Measurements from ENCODE around the gene YDJC. TPM values are rescaled to one million over a fixed set of nuclear protein-coding genes. Genes with fewer than 3 reads are reported as not detected.
A peak's percentile ranks its signal among the peaks of the same experiment; 100 is the strongest.

YDJC gene
- total RNA-seq, 1 donor: 25.0 TPM

GRCh38 chr22:21666786-21667185, 37.0 kb upstream of the YDJC start:
- Histone ChIP-seq H3K27ac (ENCODE audit: low read depth, low read length) (no peak overlapping the region), H3K27me3 (ENCODE audit: insufficient read depth, low read length) (no peaks in the 10 kb centered on the region), H4K20me1 (ENCODE audit: insufficient read depth, low read length) (no peaks in the 10 kb centered on the region), H3K9me3 (ENCODE audit: low read depth, low read length) (no peaks in the 10 kb centered on the region), H3K4me2 (ENCODE audit: insufficient read depth, low read length) (peak overlapping the region; percentile 96), H3K79me2 (ENCODE audit: insufficient read depth, low read length) (peaks cover 39% of the 10 kb centered on the region), H3K4me3 (ENCODE audit: insufficient read depth, low read length) (peak overlapping the region; percentile 98), H3K36me3 (ENCODE audit: insufficient read depth, low read length) (peaks cover 17% of the 10 kb centered on the region), H3K4me1 (ENCODE audit: insufficient read depth, low read length) (peaks cover 4% of the 10 kb centered on the region), H2AFZ (ENCODE audit: low read length) (no peak overlapping the region)
- DNase-seq (ENCODE audit: insufficient read length, low spot score, missing footprints): peak; percentile 47
- no peak for TF ChIP-seq CTCF (IDR thresholded peaks at IDR 0.05; ENCODE audit: extremely low read depth, low read depth, low read length)

GRCh38 chr22:21665047-21665851, 35.4 kb upstream of the YDJC start:
- H3K4me1 ChIP-seq (ENCODE audit: insufficient read depth, low read length): peaks cover 4% of the 10 kb centered on the region
- peak overlapping the region; percentile 90 for H3K27ac ChIP-seq (ENCODE audit: low read depth, low read length)
- H3K36me3 ChIP-seq (ENCODE audit: insufficient read depth, low read length): peaks cover 2% of the 10 kb centered on the region
- H4K20me1 ChIP-seq (ENCODE audit: insufficient read depth, low read length): no peaks in the 10 kb centered on the region
- H3K27me3 ChIP-seq (ENCODE audit: insufficient read depth, low read length): peaks cover 8% of the 10 kb centered on the region
- H3K4me2 ChIP-seq (ENCODE audit: insufficient read depth, low read length): peak overlapping the region; percentile 96
- peak; percentile 18 for DNase-seq (ENCODE audit: insufficient read length, low spot score, missing footprints)
- no peaks in the 10 kb centered on the region for H3K9me3 ChIP-seq (ENCODE audit: low read depth, low read length)
- H3K4me3 ChIP-seq (ENCODE audit: insufficient read depth, low read length): peak overlapping the region; percentile 98
- H2AFZ ChIP-seq (ENCODE audit: low read length): peak overlapping the region; percentile 99
- H3K79me2 ChIP-seq (ENCODE audit: insufficient read depth, low read length): peaks cover 32% of the 10 kb centered on the region
- TF ChIP-seq CTCF (IDR thresholded peaks at IDR 0.05; ENCODE audit: extremely low read depth, low read depth, low read length): no peak

- Histone ChIP-seq H3K36me3 (ENCODE audit: insufficient read depth, low read length) (no peaks in the 10 kb centered on the region), H3K27me3 (ENCODE audit: insufficient read depth, low read length) (peaks cover 8% of the 10 kb centered on the region), H3K9me3 (ENCODE audit: low read depth, low read length) (no peaks in the 10 kb centered on the region), H2AFZ (ENCODE audit: low read length) (no peak overlapping the region), H4K20me1 (ENCODE audit: insufficient read depth, low read length) (no peaks in the 10 kb centered on the region), H3K79me2 (ENCODE audit: insufficient read depth, low read length) (peaks cover 22% of the 10 kb centered on the region), H3K27ac (ENCODE audit: low read depth, low read length) (no peak overlapping the region), H3K4me2 (ENCODE audit: insufficient read depth, low read length) (no peak overlapping the region), H3K4me3 (ENCODE audit: insufficient read depth, low read length) (no peak overlapping the region), H3K4me1 (ENCODE audit: insufficient read depth, low read length) (peaks cover 4% of the 10 kb centered on the region)
- peak; percentile 53 for DNase-seq (ENCODE audit: insufficient read length, low spot score, missing footprints)
- no peak for TF ChIP-seq CTCF (IDR thresholded peaks at IDR 0.05; ENCODE audit: extremely low read depth, low read depth, low read length)
These were observed 33.9 kb upstream of the YDJC start for GRCh38 chr22:21663738-21664137.

GRCh38 chr22:21661991-21662390, 32.2 kb upstream of the YDJC start:
- Histone ChIP-seq H3K27ac (ENCODE audit: low read depth, low read length) (no peak overlapping the region), H3K4me2 (ENCODE audit: insufficient read depth, low read length) (no peak overlapping the region), H3K79me2 (ENCODE audit: insufficient read depth, low read length) (peaks cover 9% of the 10 kb centered on the region), H3K9me3 (ENCODE audit: low read depth, low read length) (no peaks in the 10 kb centered on the region), H3K27me3 (ENCODE audit: insufficient read depth, low read length) (peaks cover 8% of the 10 kb centered on the region), H4K20me1 (ENCODE audit: insufficient read depth, low read length) (no peaks in the 10 kb centered on the region), H3K4me1 (ENCODE audit: insufficient read depth, low read length) (peaks cover 4% of the 10 kb centered on the region), H2AFZ (ENCODE audit: low read length) (no peak overlapping the region), H3K4me3 (ENCODE audit: insufficient read depth, low read length) (no peak overlapping the region), H3K36me3 (ENCODE audit: insufficient read depth, low read length) (no peaks in the 10 kb centered on the region)
- peak; percentile 31 for DNase-seq (ENCODE audit: insufficient read length, low spot score, missing footprints)
- no peak for TF ChIP-seq CTCF (IDR thresholded peaks at IDR 0.05; ENCODE audit: extremely low read depth, low read depth, low read length)
